Activated CD4-positive, alpha-beta T cell treated with anti-CD3 and anti-CD28 coated beads for 36 hours (primary cell): ENCODE results near the gene DNAH8. TPM values are rescaled to one million over a fixed set of nuclear protein-coding genes. Genes with fewer than 3 reads are reported as not detected.
"Not testable (repeated sequence)": the region's sequence is repeated elsewhere in the genome, so short reads cannot be mapped to it uniquely, and the experiment has no call there.

Source experiments
- ATAC-seq: fragments of 200-7000 bp; cut with Tn5 transposase; one replicate; pipeline ENCODE4 v1.10.0; 2021; ENCODE audit warnings: mild to moderate bottlenecking, moderate library complexity
- CTCF ChIA-PET: fragments of 350-600 bp; sonication (Branson Sonifier 250); formaldehyde crosslinking; loops from one replicate; lab custom pipeline; 2021; ENCODE audit warnings: antibody characterized with exemption; lab: Charles Lee
- POLR2A ChIA-PET: fragments of 350-600 bp; sonication (Branson Sonifier 250); formaldehyde crosslinking; loops from one replicate; lab custom pipeline; 2021; ENCODE audit warnings: antibody characterized with exemption, inconsistent platforms; lab: Charles Lee
- DNase-seq: peaks from one replicate; pipeline ENCODE4 v3.0.0-alpha.2; 2020
- H3K27ac Mint-ChIP-seq: one replicate; pipeline ENCODE4 v1.8.0; 2021; ENCODE audit warnings: mixed read lengths
- H3K27me3 Mint-ChIP-seq: one replicate; pipeline ENCODE4 v1.8.0; 2021; ENCODE audit warnings: mixed read lengths
- H3K36me3 Mint-ChIP-seq: one replicate; pipeline ENCODE4 v1.8.0; 2021; ENCODE audit warnings: low read depth, mixed read lengths
- H3K4me1 Mint-ChIP-seq: one replicate; pipeline ENCODE4 v1.8.0; 2021; ENCODE audit warnings: mixed read lengths
- H3K4me3 Mint-ChIP-seq: one replicate; pipeline ENCODE4 v1.8.0; 2021; ENCODE audit warnings: mild to moderate bottlenecking, moderate library complexity, mixed read lengths
- H3K9me3 Mint-ChIP-seq: one replicate; pipeline ENCODE4 v1.8.0; 2021; ENCODE audit warnings: low read depth, mixed read lengths
- intact Hi-C, 2 experiments: fragments of 100-400 bp; cut with DNase I in 1 of 2; cut with micrococcal nuclease in 1 of 2; formaldehyde crosslinking; loops; one replicate each; pipeline versions ENCODE4 v1.14.2 to v1.15.1; 2022 to 2024; cut with DNase I, micrococcal nuclease
- total RNA-seq, 2 experiments: library from RNA; stranded (reverse); gene quantifications; one replicate each; pipeline ENCODE4 v1.2.3, GENCODE V29; 2021

Gene DNAH8
- total RNA-seq, 2 experiments from 2014 or later, result 0.02 TPM; not detected in 1

- Mint-ChIP-seq H3K36me3 (no peaks in the 10 kb centered on the region), H3K27me3 (peaks cover 34% of the 10 kb centered on the region), H3K27ac (no peak overlapping the region), H3K9me3 (no peaks in the 10 kb centered on the region), H3K4me3 (no peak overlapping the region), H3K4me1 (no peaks in the 10 kb centered on the region)
- CTCF ChIA-PET, result no interaction called here
- intact Hi-C loops, result no loop called here
- POLR2A ChIA-PET, result no interaction called here
- no peak for ATAC-seq
- no peak for DNase-seq
Measured at GRCh38 chr6:38779310-38780062, 64.4 kb downstream of the DNAH8 start.

GRCh38 chr6:38782616-38783015 is 67.5 kb downstream of the DNAH8 start:
- intact Hi-C loops, result no loop called here
- H3K36me3 Mint-ChIP-seq, result no peaks in the 10 kb centered on the region

GRCh38 chr6:38783443-38784228 is 68.5 kb downstream of the DNAH8 start:
- intact Hi-C loops, result no loop called here
- H3K4me1 Mint-ChIP-seq, result no peaks in the 10 kb centered on the region
- no peaks in the 10 kb centered on the region for H3K36me3 Mint-ChIP-seq
- ChIA-PET POLR2A (no interaction called here), CTCF (interaction anchor here (0.6 to 1.3 kb wide), 2 partner anchors 10 to 200 kb away, joined by 3 to 6 read pairs; no protein-coding TSS in a partner anchor)
- H3K27me3 Mint-ChIP-seq, result peaks cover 37% of the 10 kb centered on the region
- ATAC-seq (no peak), DNase-seq (no peak)
- no peaks in the 10 kb centered on the region for H3K9me3 Mint-ChIP-seq
- H3K4me3 Mint-ChIP-seq, result no peak overlapping the region
- no peak overlapping the region for H3K27ac Mint-ChIP-seq

More at GRCh38 chr6:38782616-38783015, 67.5 kb downstream of the DNAH8 start:
- ChIA-PET POLR2A (no interaction called here), CTCF (no interaction called here)
- H3K9me3 Mint-ChIP-seq, result no peaks in the 10 kb centered on the region
- no peak overlapping the region for H3K27ac Mint-ChIP-seq
- H3K27me3 Mint-ChIP-seq, result peaks cover 36% of the 10 kb centered on the region
- no peaks in the 10 kb centered on the region for H3K4me1 Mint-ChIP-seq
- DNase-seq (no peak), ATAC-seq (no peak)
- no peak overlapping the region for H3K4me3 Mint-ChIP-seq

GRCh38 chr6:38784506-38785235 is 69.6 kb downstream of the DNAH8 start:
- ChIA-PET POLR2A (no interaction called here), CTCF (interaction anchor here (0.6 to 1.3 kb wide), 2 partner anchors 11 to 201 kb away, joined by 3 to 6 read pairs; no protein-coding TSS in a partner anchor)
- ATAC-seq, result no peak
- Mint-ChIP-seq H3K36me3 (no peaks in the 10 kb centered on the region), H3K27me3 (peaks cover 30% of the 10 kb centered on the region), H3K4me1 (no peaks in the 10 kb centered on the region), H3K4me3 (no peak overlapping the region), H3K27ac (no peak overlapping the region), H3K9me3 (no peaks in the 10 kb centered on the region)
- intact Hi-C loops, result no loop called here
- no peak for DNase-seq

GRCh38 chr6:38786486-38786885 is 71.4 kb downstream of the DNAH8 start:
- CTCF ChIA-PET, result no interaction called here
- Mint-ChIP-seq H3K9me3 (no peaks in the 10 kb centered on the region), H3K27me3 (peaks cover 22% of the 10 kb centered on the region), H3K4me3 (no peak overlapping the region), H3K36me3 (no peaks in the 10 kb centered on the region), H3K4me1 (no peaks in the 10 kb centered on the region), H3K27ac (no peak overlapping the region)
- intact Hi-C loops, result no loop called here
- DNase-seq (no peak), ATAC-seq (no peak)
- POLR2A ChIA-PET, result no interaction called here

- ChIA-PET CTCF (interaction anchor here (0.5 to 2.3 kb wide), 3 partner anchors 14 to 22 kb away, joined by 4 to 7 read pairs (median 5); no protein-coding TSS in a partner anchor), POLR2A (no interaction called here)
- H3K36me3 Mint-ChIP-seq, result no peaks in the 10 kb centered on the region
- H3K4me3 Mint-ChIP-seq, result no peak overlapping the region
- H3K4me1 Mint-ChIP-seq, result no peaks in the 10 kb centered on the region
- DNase-seq (no peak), ATAC-seq (no peak)
- intact Hi-C loops, result no loop called here
- peaks cover 16% of the 10 kb centered on the region for H3K27me3 Mint-ChIP-seq
- H3K27ac Mint-ChIP-seq, result no peak overlapping the region
- H3K9me3 Mint-ChIP-seq, result no peaks in the 10 kb centered on the region
Measured at GRCh38 chr6:38789256-38789655, 74.1 kb downstream of the DNAH8 start.

- Mint-ChIP-seq H3K4me3 (no peak overlapping the region), H3K9me3 (no peaks in the 10 kb centered on the region), H3K27ac (no peak overlapping the region), H3K27me3 (peaks cover 14% of the 10 kb centered on the region), H3K4me1 (no peaks in the 10 kb centered on the region), H3K36me3 (no peaks in the 10 kb centered on the region)
- intact Hi-C loops, result no loop called here
- ChIA-PET POLR2A (no interaction called here), CTCF (no interaction called here)
- ATAC-seq, result no peak
- DNase-seq, result no peak
Measured at GRCh38 chr6:38792356-38792755, 77.2 kb downstream of the DNAH8 start.

- DNase-seq (no peak), ATAC-seq (no peak)
- POLR2A ChIA-PET, result interaction anchor here (0.6 kb wide), 1 partner anchor 78 kb away, joined by 4 read pairs; no protein-coding TSS in a partner anchor
- no peaks in the 10 kb centered on the region for H3K4me1 Mint-ChIP-seq
- no peaks in the 10 kb centered on the region for H3K36me3 Mint-ChIP-seq
- intact Hi-C loops, result no loop called here
- CTCF ChIA-PET, result interaction anchor here (0.6 kb wide), 1 partner anchor 204 kb away, joined by 3 read pairs; no protein-coding TSS in a partner anchor
- H3K9me3 Mint-ChIP-seq, result no peaks in the 10 kb centered on the region
- peaks cover 28% of the 10 kb centered on the region for H3K27me3 Mint-ChIP-seq
- no peak overlapping the region for H3K4me3 Mint-ChIP-seq
- H3K27ac Mint-ChIP-seq, result no peak overlapping the region
Measured at GRCh38 chr6:38794682-38795081, 79.6 kb downstream of the DNAH8 start.

GRCh38 chr6:38796006-38796405 is 80.9 kb downstream of the DNAH8 start:
- Mint-ChIP-seq H3K36me3 (no peaks in the 10 kb centered on the region), H3K4me1 (no peaks in the 10 kb centered on the region), H3K4me3 (no peak overlapping the region), H3K27ac (no peak overlapping the region), H3K9me3 (no peaks in the 10 kb centered on the region), H3K27me3 (peaks cover 35% of the 10 kb centered on the region)
- ChIA-PET CTCF (interaction anchor here (0.9 kb wide), 1 partner anchor 79 kb away, joined by 3 read pairs; no protein-coding TSS in a partner anchor), POLR2A (no interaction called here)
- intact Hi-C loops, result no loop called here
- DNase-seq (no peak), ATAC-seq (no peak)

- intact Hi-C loops, H3K9me3 Mint-ChIP-seq, H3K27ac Mint-ChIP-seq, ATAC-seq, H3K4me1 Mint-ChIP-seq, CTCF ChIA-PET, DNase-seq, H3K36me3 Mint-ChIP-seq, H3K4me3 Mint-ChIP-seq, POLR2A ChIA-PET: not testable (repeated sequence)
- peaks cover 38% of the 10 kb centered on the region for H3K27me3 Mint-ChIP-seq
Measured at GRCh38 chr6:38796437-38796836, 81.3 kb downstream of the DNAH8 start.

GRCh38 chr6:38796850-38797249 is 81.7 kb downstream of the DNAH8 start:
- no peaks in the 10 kb centered on the region for H3K9me3 Mint-ChIP-seq
- POLR2A ChIA-PET, result no interaction called here
- CTCF ChIA-PET, result no interaction called here
- H3K4me1 Mint-ChIP-seq, result no peaks in the 10 kb centered on the region
- no peaks in the 10 kb centered on the region for H3K36me3 Mint-ChIP-seq
- H3K27me3 Mint-ChIP-seq, result peaks cover 38% of the 10 kb centered on the region
- no peak for DNase-seq
- no peak for ATAC-seq
- intact Hi-C loops, result no loop called here
- H3K27ac Mint-ChIP-seq, result no peak overlapping the region
- H3K4me3 Mint-ChIP-seq, result no peak overlapping the region
